Measurements from ENCODE around the gene CCNE1.

DNA sequence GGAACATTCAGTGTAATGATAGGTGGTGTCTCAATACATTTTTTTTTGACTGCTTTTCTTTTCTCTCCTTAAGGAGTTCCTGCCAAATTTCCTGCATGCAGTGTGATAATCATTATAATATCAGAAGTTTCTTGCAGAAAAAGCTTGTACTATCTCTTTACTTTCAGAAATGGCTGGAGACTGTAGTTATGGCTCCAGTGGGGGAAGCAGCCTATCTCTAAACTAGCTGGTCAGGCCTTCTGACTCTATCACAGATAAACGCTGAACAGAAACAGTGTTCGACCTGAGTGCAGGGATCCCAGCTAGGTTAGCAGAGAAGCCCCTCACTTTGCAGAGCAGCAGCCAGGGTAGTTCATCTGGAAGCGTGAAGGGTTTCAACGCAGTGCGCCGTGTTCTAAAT lies 1.9 kb downstream of the CCNE1 start:
- TF ChIP-seq POLR2AphosphoS5 (IDR thresholded peaks at IDR 0.05; ENCODE audit: low read depth, low read length), result no peak
- TF ChIP-seq SIN3A (IDR thresholded peaks at IDR 0.05; ENCODE audit: borderline replicate concordance, insufficient read depth, low read length), result no peak

Data from PFSK-1 (cell line).